SK-N-SH (cell line): ENCODE measurements around the gene NDUFA3. TPM values are rescaled to one million over a fixed set of nuclear protein-coding genes. Genes with fewer than 3 reads are reported as not detected.

Experiments used
- CTCF ChIA-PET: fragments of 300-600, 350-600 bp; formaldehyde crosslinking; extraction: SDS; loops from one replicate; lab custom pipeline; 2021; lab: Yijun Ruan, JAX
- POLR2A ChIA-PET: fragments of 350-600 bp; sonication (Branson Sonifier 250); formaldehyde crosslinking; extraction: SDS; loops from one replicate; lab custom pipeline; 2020; ENCODE audit warnings: antibody characterized with exemption, inconsistent platforms; lab: Yijun Ruan, JAX
- DNase-seq: peaks from one replicate; pipeline ENCODE4 v3.0.0; 2012
- H2AFZ ChIP-seq: fragments of 200-600 bp; sonication (generic); 2 replicates; pipeline ENCODE4 v1.8.1; 2016; ENCODE audit warnings: antibody characterized with exemption, mild to moderate bottlenecking, low read depth
- H3F3A ChIP-seq: fragments of 200-600 bp; sonication (generic); replicated peaks from 2 replicates; pipeline ENCODE3; 2016; ENCODE audit warnings: antibody characterized with exemption, mild to moderate bottlenecking; ENCODE audit not compliant: insufficient read depth
- H3K27ac ChIP-seq, 2 experiments: fragments of 200-500 bp in 1 of 2; fragments of 200-600 bp in 1 of 2; sonication (Bioruptor generic) in 1 of 2; sonication (generic), shearing (Covaris generic) in 1 of 2; 2 replicates each; pipeline versions ENCODE4 v1.5.1 to v1.6.1; 2014 to 2016; ENCODE audit warnings: low read depth in 2 of 2, inconsistent platforms in 1 of 2, low read length in 1 of 2, mild to moderate bottlenecking in 1 of 2, mixed read lengths in 1 of 2
- H3K27me3 ChIP-seq: fragments of 200-600 bp; sonication (generic), shearing (Covaris generic); 2 replicates; pipeline ENCODE4 v1.6.1; 2016; ENCODE audit warnings: mixed run types; ENCODE audit not compliant: insufficient read depth
- H3K36me3 ChIP-seq, 2 experiments: fragments of 200-500 bp in 1 of 2; fragments of 200-600 bp in 1 of 2; sonication (Bioruptor generic) in 1 of 2; sonication (generic) in 1 of 2; replicated peaks in 1 of 2; 2 replicates each; pipeline versions ENCODE3 to v1.5.1; 2014 to 2016; ENCODE audit warnings: low read length in 1 of 2, mild to moderate bottlenecking in 1 of 2; ENCODE audit not compliant: insufficient read depth in 2 of 2, control insufficient read depth in 1 of 2
- H3K4me1 ChIP-seq, 2 experiments: fragments of 200-500 bp in 1 of 2; fragments of 200-600 bp in 1 of 2; sonication (Bioruptor generic) in 1 of 2; sonication (generic), shearing (Covaris generic) in 1 of 2; 2 replicates each; pipeline versions ENCODE4 v1.5.1 to v1.6.1; 2014 to 2016; ENCODE audit warnings: low read depth in 1 of 2, low read length in 1 of 2, mixed run types in 1 of 2; ENCODE audit not compliant: insufficient read depth in 2 of 2, control insufficient read depth in 1 of 2
- H3K4me2 ChIP-seq: fragments of 200-600 bp; sonication (generic), shearing (Covaris generic); 2 replicates; pipeline ENCODE4 v1.6.1; 2017; ENCODE audit warnings: mixed run types
- H3K4me3 ChIP-seq, 2 experiments: fragments of 200-500 bp in 1 of 2; fragments of 200-600 bp in 1 of 2; sonication (Bioruptor generic) in 1 of 2; sonication (generic), shearing (Covaris generic) in 1 of 2; 2 replicates each; pipeline versions ENCODE4 v1.5.1 to v1.8.1; 2014 to 2016; ENCODE audit warnings: low read depth in 2 of 2, inconsistent platforms in 1 of 2, low read length in 1 of 2, mild to moderate bottlenecking in 1 of 2, mixed read lengths in 1 of 2, moderate library complexity in 1 of 2
- H3K79me2 ChIP-seq: fragments of 200-600 bp; sonication (generic); 2 replicates; pipeline ENCODE4 v1.8.1; 2017; ENCODE audit warnings: mild to moderate bottlenecking; ENCODE audit not compliant: insufficient read depth
- H3K9ac ChIP-seq: fragments of 200-600 bp; sonication (generic); 2 replicates; pipeline ENCODE4 v1.6.1; 2017; ENCODE audit warnings: mixed run types
- H3K9me2 ChIP-seq: fragments of 200-600 bp; sonication (generic); 2 replicates; pipeline ENCODE4 v1.6.1; 2017; ENCODE audit warnings: mixed run types
- H3K9me3 ChIP-seq: fragments of 200-600 bp; sonication (generic); 2 replicates; pipeline ENCODE4 v1.6.1; 2017; ENCODE audit warnings: mixed run types, mild to moderate bottlenecking, moderate library complexity
- H4K20me1 ChIP-seq: fragments of 200-600 bp; sonication (generic); 2 replicates; pipeline ENCODE4 v1.6.1; 2017; ENCODE audit warnings: mild to moderate bottlenecking, mixed run types; ENCODE audit not compliant: insufficient read depth
- CHD2 ChIP-seq: fragments of 150-350 bp; IDR thresholded peaks from 2 replicates; pipeline ENCODE4 v1.6.1; 2018; ENCODE audit warnings: low read length; ENCODE audit not compliant: partially characterized antibody
- CTCF ChIP-seq: fragments of 200-600 bp; sonication (generic); IDR thresholded peaks from 2 replicates; pipeline ENCODE4 v1.6.1; 2017; ENCODE audit warnings: antibody characterized with exemption, mild to moderate bottlenecking, moderate library complexity
- EZH2phosphoT487 ChIP-seq: fragments of 200-600 bp; sonication (generic); IDR thresholded peaks from 2 replicates; pipeline ENCODE4 v1.6.1; 2017; ENCODE audit warnings: low read depth, mixed run types, mild to moderate bottlenecking, antibody characterized with exemption, moderate library complexity, borderline replicate concordance
- FOXM1 ChIP-seq: IDR thresholded peaks from 2 replicates; pipeline ENCODE4 v1.4.0; 2012; ENCODE audit warnings: low read depth, mild to moderate bottlenecking
- GATA2 ChIP-seq: sonication (generic); formaldehyde crosslinking; IDR thresholded peaks from 2 replicates; pipeline ENCODE4 v1.5.0; 2020; ENCODE audit warnings: mild to moderate bottlenecking, missing genetic modification reagents
- JUND ChIP-seq: IDR thresholded peaks from 2 replicates; pipeline ENCODE4 v1.4.0; 2012
- MAX ChIP-seq: IDR thresholded peaks from 2 replicates; pipeline ENCODE4 v1.4.0; 2012; ENCODE audit warnings: low read depth
- MEF2A ChIP-seq: IDR thresholded peaks from 2 replicates; pipeline ENCODE4 v1.4.0; 2012; ENCODE audit warnings: low read depth, borderline replicate concordance
- MXI1 ChIP-seq: IDR thresholded peaks from 2 replicates; pipeline ENCODE4 v1.6.1; 2012; ENCODE audit warnings: mild to moderate bottlenecking, low read depth, low read length, improper control_type of control experiment
- POLR2AphosphoS5 ChIP-seq: IDR thresholded peaks from 2 replicates; pipeline ENCODE4 v1.6.1; 2012; ENCODE audit warnings: low read depth, low read length
- RCOR1 ChIP-seq: fragments of 150-350 bp; IDR thresholded peaks from 2 replicates; pipeline ENCODE4 v1.6.1; 2017; ENCODE audit warnings: antibody characterized with exemption, low read length
- REST ChIP-seq: IDR thresholded peaks from 2 replicates; pipeline ENCODE4 v1.6.1; 2012; ENCODE audit warnings: mild to moderate bottlenecking, low read depth, low read length, moderate library complexity
- SMC3 ChIP-seq: IDR thresholded peaks from 2 replicates; pipeline ENCODE4 v1.6.1; 2012; ENCODE audit warnings: low read depth, low read length, improper control_type of control experiment
- TEAD4 ChIP-seq: IDR thresholded peaks from 2 replicates; pipeline ENCODE4 v1.4.0; 2012; ENCODE audit warnings: mild to moderate bottlenecking, borderline replicate concordance; ENCODE audit not compliant: insufficient read depth
- USF1 ChIP-seq: IDR thresholded peaks from 2 replicates; pipeline ENCODE4 v1.4.0; 2012; ENCODE audit warnings: low read depth, borderline replicate concordance
- USF2 ChIP-seq: fragments of 150-350 bp; IDR thresholded peaks from 2 replicates; pipeline ENCODE4 v1.6.1; 2017; ENCODE audit warnings: antibody characterized with exemption, low read length, low read depth, borderline replicate concordance
- ZBTB33 ChIP-seq: IDR thresholded peaks from 2 replicates; pipeline ENCODE4 v1.4.0; 2012; ENCODE audit warnings: low read depth, borderline replicate concordance
- WGBS: methylation state at CpG from one replicate; pipeline ENCODE4 v1.1.6; 2017; ENCODE audit warnings: low lambda C conversion rate; 5-methylcytosine and 5-hydroxymethylcytosine counted together
- polyA plus RNA-seq, 3 experiments: library from polyadenylated mRNA; depleted of rRNA; stranded (reverse); fragments of >200 nt; gene quantifications; 2 replicates each; pipeline ENCODE4 v1.2.3, GENCODE V29; 2012

The NDUFA3 gene
- polyA plus RNA-seq, 1 of the 3 experiments (the other 2 are of a cell fraction), result 87.0 TPM

- no peak for DNase-seq
- ChIA-PET CTCF (no interaction called here), POLR2A (interaction anchor here (0.7 kb wide), 1 partner anchor 9 kb away, joined by 3 read pairs; the partner anchor contains the start of genes PRPF31 and TFPT)
- 90% methylated on average over 14 of the region's 19 CpGs for WGBS
- Histone ChIP-seq H3K27ac (no peak overlapping the region), H3K4me3 (no peak overlapping the region), H3K9me3 (no peaks in the 10 kb centered on the region), H3K4me2 (no peak overlapping the region), H3K79me2 (no peaks in the 10 kb centered on the region), H3K36me3 (peaks cover 11 to 74% of the 10 kb centered on the region in 2 experiments), H3K4me1 (no peaks in the 10 kb centered on the region), H3K9ac (no peak overlapping the region), H3K9me2 (no peaks in the 10 kb centered on the region), H3F3A (no peaks in the 10 kb centered on the region), H3K27me3 (no peaks in the 10 kb centered on the region), H4K20me1 (no peaks in the 10 kb centered on the region), H2AFZ (no peak overlapping the region)
- no peak for TF ChIP-seq ZBTB33
- TF ChIP-seq MAX, result no peak
- TF ChIP-seq RCOR1, result no peak
- no peak for TF ChIP-seq CTCF
- TF ChIP-seq MEF2A, result no peak
- TF ChIP-seq GATA2 (CRISPR knock-in tag), result no peak
- no peak for TF ChIP-seq MXI1
- no peak for TF ChIP-seq EZH2phosphoT487
- TF ChIP-seq USF2, result no peak
- TF ChIP-seq POLR2AphosphoS5, result no peak
Observed at GRCh38 chr19:54124393-54124792, 21.7 kb downstream of the NDUFA3 start.

GRCh38 chr19:54125713-54126112, 23.1 kb downstream of the NDUFA3 start:
- no peak for DNase-seq
- H3K79me2 ChIP-seq, result no peaks in the 10 kb centered on the region
- H3K4me2 ChIP-seq, result no peak overlapping the region
- no peak overlapping the region for H3K27ac ChIP-seq
- WGBS, result 100% methylated on average over 2 of the region's 9 CpGs
- H2AFZ ChIP-seq, result no peak overlapping the region
- H3K27me3 ChIP-seq, result no peaks in the 10 kb centered on the region
- no peaks in the 10 kb centered on the region for H3K4me1 ChIP-seq
- ChIA-PET POLR2A (interaction anchor here (1.1 kb wide), 1 partner anchor 11 kb away, joined by 3 read pairs; the partner anchor contains the start of genes PRPF31 and TFPT), CTCF (no interaction called here)
- H3F3A ChIP-seq, result no peaks in the 10 kb centered on the region
- H3K9ac ChIP-seq, result no peak overlapping the region
- no peaks in the 10 kb centered on the region for H4K20me1 ChIP-seq
- H3K9me2 ChIP-seq, result no peaks in the 10 kb centered on the region
- H3K4me3 ChIP-seq, result no peak overlapping the region
- H3K9me3 ChIP-seq, result no peaks in the 10 kb centered on the region
- peaks cover 0 to 70% of the 10 kb centered on the region in 2 experiments for H3K36me3 ChIP-seq
- TF ChIP-seq GATA2 (CRISPR knock-in tag) (no peak), CHD2 (no peak), MXI1 (no peak), EZH2phosphoT487 (no peak), TEAD4 (no peak), MAX (no peak), FOXM1 (no peak), JUND (no peak), USF1 (no peak), REST (no peak), SMC3 (no peak)
